Transverse colon (tissue), 4 donors: ENCODE measurements around the gene FSTL5.

Source experiments
- EP300 ChIP-seq: sonication (generic); formaldehyde crosslinking; IDR thresholded peaks from one replicate; pipeline ENCODE4 v1.6.1; 2017; ENCODE audit warnings: antibody characterized with exemption, low read depth
- POLR2A ChIP-seq: fragments of 450-650 bp; IDR thresholded peaks from one replicate; pipeline ENCODE4 v1.6.1; 2016; ENCODE audit warnings: antibody characterized with exemption, mild to moderate bottlenecking, moderate library complexity
- POLR2AphosphoS5 ChIP-seq, 3 donors: sonication (generic); formaldehyde crosslinking; IDR thresholded peaks; one replicate each; pipeline ENCODE4 v1.6.1; 2016; ENCODE audit warnings: antibody characterized with exemption in 3 of 3
- TF ChIP-seq, protein P1 (sequence below), 5 experiments: fragments of 200-600 bp in 3 of 5; fragments of 450-650 bp in 2 of 5; sonication (generic) in 3 of 5; IDR thresholded peaks; 1 replicate in 2 of 5; 2 replicates in 3 of 5; pipeline ENCODE4 v1.5.1; 2016 to 2017; ENCODE audit warnings: antibody characterized with exemption in 5 of 5, inconsistent platforms in 3 of 5, mild to moderate bottlenecking in 2 of 5, moderate library complexity in 1 of 5

DNA sequence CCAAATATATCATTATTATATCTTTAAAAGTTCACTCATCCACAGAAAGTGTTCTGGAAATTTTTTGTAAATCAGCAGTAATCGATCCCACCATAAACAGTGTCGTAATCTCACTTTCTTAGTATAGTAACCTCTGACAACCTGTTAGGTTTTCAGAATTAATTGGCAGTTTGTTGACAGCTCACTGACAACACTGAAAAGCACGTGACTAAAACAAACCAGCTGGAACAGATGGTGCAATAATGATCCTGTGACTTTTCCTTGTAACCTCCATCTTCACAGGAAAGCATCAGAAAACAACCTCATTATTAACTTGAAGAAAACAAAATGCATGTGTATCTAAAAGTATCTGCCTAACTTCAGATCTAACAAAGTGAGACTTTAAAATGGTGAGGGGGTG, 48.5 kb downstream of the FSTL5 start:
- TF ChIP-seq, protein P1, sequence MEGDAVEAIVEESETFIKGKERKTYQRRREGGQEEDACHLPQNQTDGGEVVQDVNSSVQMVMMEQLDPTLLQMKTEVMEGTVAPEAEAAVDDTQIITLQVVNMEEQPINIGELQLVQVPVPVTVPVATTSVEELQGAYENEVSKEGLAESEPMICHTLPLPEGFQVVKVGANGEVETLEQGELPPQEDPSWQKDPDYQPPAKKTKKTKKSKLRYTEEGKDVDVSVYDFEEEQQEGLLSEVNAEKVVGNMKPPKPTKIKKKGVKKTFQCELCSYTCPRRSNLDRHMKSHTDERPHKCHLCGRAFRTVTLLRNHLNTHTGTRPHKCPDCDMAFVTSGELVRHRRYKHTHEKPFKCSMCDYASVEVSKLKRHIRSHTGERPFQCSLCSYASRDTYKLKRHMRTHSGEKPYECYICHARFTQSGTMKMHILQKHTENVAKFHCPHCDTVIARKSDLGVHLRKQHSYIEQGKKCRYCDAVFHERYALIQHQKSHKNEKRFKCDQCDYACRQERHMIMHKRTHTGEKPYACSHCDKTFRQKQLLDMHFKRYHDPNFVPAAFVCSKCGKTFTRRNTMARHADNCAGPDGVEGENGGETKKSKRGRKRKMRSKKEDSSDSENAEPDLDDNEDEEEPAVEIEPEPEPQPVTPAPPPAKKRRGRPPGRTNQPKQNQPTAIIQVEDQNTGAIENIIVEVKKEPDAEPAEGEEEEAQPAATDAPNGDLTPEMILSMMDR (IDR thresholded peaks at IDR 0.05) = no peak
- TF ChIP-seq EP300 = no peak
- TF ChIP-seq POLR2AphosphoS5 (IDR thresholded peaks at IDR 0.05) = no peak
- no peak for TF ChIP-seq POLR2A
